Epithelial cell of proximal tubule (primary cell): ENCODE data around the gene TMEM151A. TPM values are rescaled to one million over a fixed set of nuclear protein-coding genes. Genes with fewer than 3 reads are reported as not detected.
A peak's percentile ranks its signal among the peaks of the same experiment; 100 is the strongest.
"Not testable (repeated sequence)": the region's sequence is repeated elsewhere in the genome, so short reads cannot be mapped to it uniquely, and the experiment has no call there.

Experiments used
- DNase-seq: peaks from one replicate; pipeline ENCODE4 v3.0.0-alpha.2; 2011; ENCODE audit warnings: low read depth
- H3K4me3 ChIP-seq: 2 replicates; pipeline ENCODE4 v1.5.1; 2011; ENCODE audit warnings: low read depth, mild to moderate bottlenecking, low read length
- total RNA-seq: library from RNA; depleted of rRNA; stranded (reverse); fragments of >200 nt; gene quantifications from 2 replicates; pipeline ENCODE4 v1.2.3, GENCODE V29; 2015
- TF ChIP-seq, protein P1 (sequence below): conservative IDR thresholded peaks from 2 replicates; pipeline ENCODE4 v1.5.1; 2012; ENCODE audit warnings: low read depth, mild to moderate bottlenecking, low read length

Gene TMEM151A
- total RNA-seq, 1 donor from 2014 or later: 0.58 TPM

DNA sequence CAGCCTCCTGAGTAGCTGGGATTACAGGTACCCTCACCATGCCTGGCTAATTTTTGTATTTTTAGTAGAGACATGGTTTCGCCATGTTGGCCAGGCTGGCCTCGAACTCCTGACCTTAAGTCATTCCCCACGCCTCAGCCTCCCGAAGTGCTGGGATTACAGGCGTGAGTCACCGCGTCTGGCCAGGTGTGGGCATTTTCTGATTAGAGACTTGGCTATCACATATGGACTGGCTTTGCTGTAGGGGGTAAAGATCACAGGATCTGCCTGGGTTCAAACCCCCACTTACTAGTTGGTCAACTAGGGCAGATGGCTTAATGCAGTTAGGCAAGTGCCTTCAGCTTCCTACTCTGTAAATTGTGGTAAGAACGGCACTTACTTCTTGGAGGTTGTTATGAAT lies 18.6 kb downstream of the TMEM151A start:
- H3K4me3 ChIP-seq: no peak overlapping the region
- TF ChIP-seq, protein P1, sequence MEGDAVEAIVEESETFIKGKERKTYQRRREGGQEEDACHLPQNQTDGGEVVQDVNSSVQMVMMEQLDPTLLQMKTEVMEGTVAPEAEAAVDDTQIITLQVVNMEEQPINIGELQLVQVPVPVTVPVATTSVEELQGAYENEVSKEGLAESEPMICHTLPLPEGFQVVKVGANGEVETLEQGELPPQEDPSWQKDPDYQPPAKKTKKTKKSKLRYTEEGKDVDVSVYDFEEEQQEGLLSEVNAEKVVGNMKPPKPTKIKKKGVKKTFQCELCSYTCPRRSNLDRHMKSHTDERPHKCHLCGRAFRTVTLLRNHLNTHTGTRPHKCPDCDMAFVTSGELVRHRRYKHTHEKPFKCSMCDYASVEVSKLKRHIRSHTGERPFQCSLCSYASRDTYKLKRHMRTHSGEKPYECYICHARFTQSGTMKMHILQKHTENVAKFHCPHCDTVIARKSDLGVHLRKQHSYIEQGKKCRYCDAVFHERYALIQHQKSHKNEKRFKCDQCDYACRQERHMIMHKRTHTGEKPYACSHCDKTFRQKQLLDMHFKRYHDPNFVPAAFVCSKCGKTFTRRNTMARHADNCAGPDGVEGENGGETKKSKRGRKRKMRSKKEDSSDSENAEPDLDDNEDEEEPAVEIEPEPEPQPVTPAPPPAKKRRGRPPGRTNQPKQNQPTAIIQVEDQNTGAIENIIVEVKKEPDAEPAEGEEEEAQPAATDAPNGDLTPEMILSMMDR: no peak
- no peak for DNase-seq

DNA sequence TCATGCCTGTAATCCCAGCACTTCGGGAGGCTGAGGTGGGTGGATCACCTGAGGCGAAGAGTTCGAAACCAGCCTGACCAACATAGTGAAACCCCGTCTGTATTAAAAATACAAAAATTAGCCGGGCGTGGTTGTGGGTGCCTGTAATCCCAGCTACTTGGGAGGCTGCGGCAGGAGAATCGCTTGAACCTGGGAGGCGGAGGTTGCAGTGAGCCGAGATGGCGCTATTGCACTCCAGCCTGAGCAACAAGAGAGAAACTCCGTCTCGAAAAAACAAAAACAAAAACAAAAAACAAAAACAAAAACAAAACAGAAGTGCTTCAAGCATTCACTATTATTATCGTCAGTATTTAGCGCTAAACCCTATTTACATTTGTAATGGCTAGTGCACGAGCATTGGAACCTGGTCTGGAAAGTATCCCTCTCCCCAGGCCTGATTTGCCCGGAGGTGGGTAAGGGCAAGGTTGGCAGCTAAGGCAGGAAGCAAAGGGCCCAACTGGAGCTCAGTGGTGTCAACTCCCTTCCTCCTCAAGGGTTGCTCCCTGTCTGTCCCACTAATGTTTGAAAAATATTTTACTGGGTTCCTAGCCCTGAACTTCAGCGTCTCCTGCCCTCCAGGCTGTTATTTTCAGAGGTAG lies 19.2 kb downstream of the TMEM151A start:
- not testable (repeated sequence) for DNase-seq

DNA sequence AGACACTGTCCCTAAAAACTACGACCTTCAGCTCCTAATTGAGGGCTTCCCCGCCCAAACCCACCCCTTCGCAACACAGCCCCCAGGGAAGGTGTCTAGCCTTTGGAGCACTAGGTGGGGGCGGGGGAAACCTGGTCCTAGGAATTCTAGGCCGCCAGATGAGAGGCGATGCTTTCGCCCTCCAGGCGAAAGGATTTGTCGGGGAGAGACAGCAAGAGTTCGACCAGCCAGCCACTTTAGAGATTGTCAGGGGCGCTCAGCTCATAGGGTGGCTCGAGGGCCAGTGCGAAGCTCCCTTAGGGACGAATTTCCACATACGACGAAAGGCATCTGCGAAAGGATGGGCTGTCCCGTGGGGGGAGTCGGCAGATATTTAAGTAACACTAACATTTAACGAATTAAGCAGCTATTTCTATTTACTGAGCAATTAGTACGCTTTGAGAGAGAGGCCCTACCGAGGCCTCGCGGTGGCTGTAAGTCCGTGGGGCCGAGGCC lies 19.8 kb downstream of the TMEM151A start:
- no peak for DNase-seq
- H3K4me3 ChIP-seq: peak overlapping the region; percentile 61
- TF ChIP-seq, protein P1: peak; percentile 93

More for the DNA sequence above, 19.2 kb downstream of the TMEM151A start:
- H3K4me3 ChIP-seq: not testable (repeated sequence)

DNA sequence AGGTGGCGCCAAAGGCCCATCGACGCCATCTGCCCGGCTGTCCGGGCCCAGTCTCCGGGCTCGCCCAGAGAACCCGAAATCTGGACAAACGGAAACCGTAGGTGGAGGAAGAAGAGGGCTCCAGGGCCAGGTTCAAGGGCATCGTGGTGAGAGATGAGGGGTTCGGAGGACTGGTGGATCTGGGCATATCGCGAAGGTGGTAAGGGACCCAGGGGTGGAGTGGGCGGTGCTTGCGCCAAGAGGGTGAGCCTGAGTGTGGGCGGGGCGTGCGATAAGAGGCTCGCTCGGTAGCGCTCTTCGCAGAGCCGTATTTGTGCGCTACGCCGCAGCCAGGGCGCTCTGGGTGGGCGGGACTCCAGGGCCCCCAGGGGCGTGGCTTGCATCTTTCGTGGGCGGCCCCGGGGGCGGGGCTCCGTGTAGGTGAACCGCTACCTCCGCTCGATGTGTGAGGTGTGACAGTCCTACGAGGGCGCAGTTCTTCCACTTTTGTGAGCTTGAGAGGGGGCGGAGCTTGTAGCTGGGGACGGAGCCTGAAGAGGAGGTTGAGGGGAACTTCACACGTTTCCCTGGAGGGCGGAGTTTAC lies 20.4 kb downstream of the TMEM151A start:
- peak overlapping the region; percentile 61 for H3K4me3 ChIP-seq
- TF ChIP-seq, protein P1: no peak
- DNase-seq: peak; percentile 35

DNA sequence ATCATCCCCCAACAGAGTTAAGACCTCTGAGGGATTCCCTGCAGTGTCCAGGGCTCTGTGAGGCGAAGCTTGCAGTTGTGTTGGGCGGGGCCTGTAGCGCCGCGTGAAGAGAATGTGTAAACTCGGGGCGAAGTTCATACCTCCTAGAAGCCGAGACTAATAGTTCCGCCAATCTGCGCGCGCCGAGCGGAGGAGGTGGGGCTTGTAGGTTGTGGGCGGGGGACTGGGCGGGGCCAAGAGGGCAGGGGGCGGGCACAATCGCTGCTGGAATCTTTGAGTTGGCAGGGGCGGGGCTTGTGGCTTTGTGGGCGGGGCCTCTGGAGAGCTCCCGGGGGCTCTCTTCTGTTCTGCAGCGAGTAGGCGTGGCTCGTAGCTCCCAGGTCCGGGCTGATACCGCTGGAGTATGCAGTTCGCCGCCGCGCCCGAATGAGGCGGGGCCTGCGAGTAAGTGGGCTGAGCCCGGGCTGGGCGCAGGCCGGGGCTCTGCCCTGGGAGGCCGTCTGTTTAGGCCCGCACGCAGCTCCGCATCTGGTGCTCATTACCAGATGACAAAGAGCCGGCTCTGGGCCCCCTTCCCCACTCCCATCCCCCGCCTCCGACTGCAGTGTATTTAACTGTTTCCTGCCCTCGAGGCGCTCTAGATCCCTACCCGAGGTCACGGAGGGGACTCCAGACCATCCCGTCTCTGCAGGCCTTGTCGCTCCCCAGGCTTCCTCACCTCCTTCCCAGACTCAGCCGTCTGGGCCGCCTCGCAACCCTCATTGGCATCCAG lies 21.0 kb downstream of the TMEM151A start:
- TF ChIP-seq, protein P1: no peak
- peak; percentile 67 for DNase-seq
- peak overlapping the region; percentile 61 for H3K4me3 ChIP-seq

DNA sequence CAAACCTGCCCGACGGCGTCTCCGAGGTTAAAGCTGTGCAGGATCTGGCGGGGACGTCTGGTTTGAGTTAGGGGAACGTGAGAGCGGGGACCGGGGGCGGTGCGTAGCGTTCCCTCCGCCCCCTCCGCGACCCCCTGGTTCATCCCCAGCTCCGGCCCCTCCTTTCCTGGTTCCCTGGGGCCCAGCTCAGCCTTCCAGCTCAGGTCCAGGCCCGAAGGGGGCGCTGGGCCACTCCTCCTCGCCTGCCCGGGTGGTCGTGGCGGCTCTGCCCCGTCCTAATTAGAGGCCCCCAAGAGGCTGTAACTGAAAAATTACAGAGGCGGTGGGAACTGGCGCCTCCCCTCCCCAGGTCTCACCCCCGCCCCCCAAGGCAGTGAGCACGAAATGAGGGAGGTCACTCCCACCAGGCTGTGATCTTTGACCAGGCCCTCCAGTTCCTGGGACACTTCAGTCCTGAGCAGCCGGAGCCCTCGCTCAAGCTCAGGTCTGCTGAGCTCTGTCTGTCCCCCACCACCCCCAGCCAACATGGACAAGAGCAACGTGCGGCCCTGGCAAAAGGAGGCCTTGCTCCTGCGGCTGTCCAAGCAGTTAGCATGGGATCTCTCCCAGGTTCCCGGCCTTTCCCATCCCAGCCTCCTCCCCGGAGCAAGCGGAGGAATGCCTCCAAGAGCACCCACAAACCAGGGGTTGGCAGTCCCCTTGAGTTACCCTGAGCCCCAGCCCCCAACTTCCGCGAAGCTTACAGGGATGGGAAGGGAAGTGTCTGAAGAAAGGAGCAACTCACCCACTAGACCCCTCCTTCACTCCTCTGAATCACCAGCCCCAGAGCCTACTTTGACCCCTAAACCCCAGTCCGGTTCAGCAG lies 21.9 kb downstream of the TMEM151A start:
- TF ChIP-seq, protein P1: peak; percentile 13
- DNase-seq: no peak
- H3K4me3 ChIP-seq: peak overlapping the region; percentile 43

DNA sequence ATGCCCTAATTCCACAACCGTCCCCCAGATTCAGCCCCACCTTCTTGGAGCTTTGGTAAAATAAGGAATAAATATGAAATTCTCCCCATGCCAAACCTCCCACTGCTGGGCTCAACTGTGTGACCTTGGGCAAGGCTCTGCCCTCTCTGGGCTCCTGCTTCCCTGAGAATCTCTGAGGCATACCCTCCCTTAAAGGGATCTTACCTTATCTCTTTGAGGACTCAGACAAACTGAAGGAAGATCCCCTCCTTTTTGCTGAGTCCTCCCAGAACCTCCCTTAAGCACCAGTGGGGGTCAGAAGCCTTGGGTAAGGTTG lies 22.4 kb downstream of the TMEM151A start:
- H3K4me3 ChIP-seq: no peak overlapping the region
- TF ChIP-seq, protein P1: no peak

More for the DNA sequence above, 22.4 kb downstream of the TMEM151A start:
- no peak for DNase-seq
